ENCODE results near the gene PLPP7. TPM values are rescaled to one million over a fixed set of nuclear protein-coding genes. Genes with fewer than 3 reads are reported as not detected.

PLPP7 gene
- total RNA-seq, 4 donors from 2014 or later: 14.4 to 24.6 (median 21.5) TPM

- TF ChIP-seq POLR2A (IDR thresholded peaks at IDR 0.05) (no peak), EP300 (IDR thresholded peaks at IDR 0.05) (peak in 1 of 2 donors; percentile 44)
- Histone ChIP-seq H3K36me3 (no peaks in the 10 kb centered on the region), H3K4me3 (no peak overlapping the region), H3K27ac (no peak overlapping the region), H3K27me3 (no peaks in the 10 kb centered on the region), H3K9me3 (no peaks in the 10 kb centered on the region), H3K4me1 (no peaks in the 10 kb centered on the region)
- DNase-seq (ENCODE audit: low spot score in 2 of 2): peak; percentile 42 to 50
- WGBS, 2 donors: 71 to 74% methylated on average over 21 to 23 of the region's 23 CpGs
Observed at GRCh38 chr9:131318231-131319085, 28.9 kb downstream of the PLPP7 start.

- 60 to 68% methylated on average over 11 of the region's 12 CpGs for WGBS, 2 donors
- Histone ChIP-seq H3K4me3 (no peak overlapping the region), H3K36me3 (no peaks in the 10 kb centered on the region), H3K27ac (peak overlapping the region in 1 of 4 donors; percentile 52), H3K4me1 (no peaks in the 10 kb centered on the region), H3K9me3 (no peaks in the 10 kb centered on the region), H3K27me3 (no peaks in the 10 kb centered on the region)
- peak; percentile 37 to 52 for DNase-seq (ENCODE audit: low spot score in 2 of 2)
- TF ChIP-seq POLR2A (IDR thresholded peaks at IDR 0.05): no peak
- no peak for TF ChIP-seq CTCF (IDR thresholded peaks at IDR 0.05)
- TF ChIP-seq EP300 (IDR thresholded peaks at IDR 0.05): no peak
Observed at GRCh38 chr9:131319486-131319885, 30.0 kb downstream of the PLPP7 start.

GRCh38 chr9:131320031-131320685, 30.6 kb downstream of the PLPP7 start:
- peak overlapping the region in 1 of 4 donors; percentile 52 for H3K27ac ChIP-seq
- no peaks in the 10 kb centered on the region for H3K27me3 ChIP-seq
- no peak overlapping the region for H3K4me3 ChIP-seq
- no peaks in the 10 kb centered on the region for H3K9me3 ChIP-seq
- WGBS, 2 donors: 57 to 59% methylated on average over 19 of the region's 19 CpGs
- H3K4me1 ChIP-seq: no peaks in the 10 kb centered on the region
- H3K36me3 ChIP-seq: no peaks in the 10 kb centered on the region
- peak; percentile 31 to 64 for DNase-seq (ENCODE audit: low spot score in 2 of 2)
- TF ChIP-seq EP300 (IDR thresholded peaks at IDR 0.05): no peak
- TF ChIP-seq CTCF (IDR thresholded peaks at IDR 0.05): no peak
- TF ChIP-seq POLR2A (IDR thresholded peaks at IDR 0.05): no peak

- H3K4me1 ChIP-seq: peaks cover 0 to 4% (median 0%) of the 10 kb centered on the region in 4 donors
- no peaks in the 10 kb centered on the region for H3K36me3 ChIP-seq
- no peak for TF ChIP-seq POLR2A (IDR thresholded peaks at IDR 0.05)
- no peak for TF ChIP-seq CTCF (IDR thresholded peaks at IDR 0.05)
- no peak for TF ChIP-seq EP300 (IDR thresholded peaks at IDR 0.05)
- no peaks in the 10 kb centered on the region for H3K27me3 ChIP-seq
- no peaks in the 10 kb centered on the region for H3K9me3 ChIP-seq
- H3K4me3 ChIP-seq: no peak overlapping the region
- no peak overlapping the region for H3K27ac ChIP-seq
- 86% methylated on average over 8 of the region's 8 CpGs for WGBS, 2 donors
- DNase-seq (ENCODE audit: low spot score in 2 of 2): no peak
Observed at GRCh38 chr9:131323629-131324028, 34.1 kb downstream of the PLPP7 start.

GRCh38 chr9:131324736-131325679, 35.5 kb downstream of the PLPP7 start:
- Histone ChIP-seq H3K4me3 (no peak overlapping the region), H3K27me3 (no peaks in the 10 kb centered on the region), H3K36me3 (no peaks in the 10 kb centered on the region), H3K27ac (no peak overlapping the region), H3K9me3 (no peaks in the 10 kb centered on the region), H3K4me1 (peaks cover 0 to 4% (median 0%) of the 10 kb centered on the region in 4 donors)
- TF ChIP-seq CTCF (IDR thresholded peaks at IDR 0.05): no peak
- no peak for TF ChIP-seq EP300 (IDR thresholded peaks at IDR 0.05)
- no peak for TF ChIP-seq POLR2A (IDR thresholded peaks at IDR 0.05)
- no peak for DNase-seq (ENCODE audit: low spot score in 2 of 2)
- WGBS, 2 donors: 80 to 85% methylated on average over 21 of the region's 21 CpGs
